Suprapubic skin (tissue), 4 donors: ENCODE results near the gene EEFSEC. TPM values are rescaled to one million over a fixed set of nuclear protein-coding genes. Genes with fewer than 3 reads are reported as not detected.

ENCODE experiments used
- DNase-seq, 2 donors: peaks; one replicate each; pipeline ENCODE4 v3.0.0-alpha.2; 2019; ENCODE audit warnings: low spot score in 2 of 2
- H3K27ac ChIP-seq: fragments of 200-600 bp; sonication (generic); one replicate; pipeline ENCODE4 v1.5.1; 2019
- H3K27me3 ChIP-seq: fragments of 200-600 bp; sonication (generic); one replicate; pipeline ENCODE4 v1.5.1; 2019
- H3K36me3 ChIP-seq: fragments of 200-600 bp; sonication (generic); one replicate; pipeline ENCODE4 v1.5.1; 2019
- H3K4me1 ChIP-seq: fragments of 200-600 bp; sonication (generic); one replicate; pipeline ENCODE4 v1.5.1; 2019
- H3K4me3 ChIP-seq: fragments of 200-600 bp; sonication (generic); one replicate; pipeline ENCODE4 v1.5.1; 2019; ENCODE audit warnings: mild to moderate bottlenecking
- H3K9me3 ChIP-seq: fragments of 200-600 bp; sonication (generic); one replicate; pipeline ENCODE4 v1.5.1; 2019
- CTCF ChIP-seq, 2 donors: fragments of 200-600 bp in 1 of 2; fragments of 450-650 bp in 1 of 2; sonication (generic) in 1 of 2; IDR thresholded peaks; one replicate each; pipeline ENCODE4 v1.5.1; 2016 to 2019; ENCODE audit warnings: antibody characterized with exemption in 2 of 2, mild to moderate bottlenecking in 1 of 2, moderate library complexity in 1 of 2
- EP300 ChIP-seq: sonication (generic); formaldehyde crosslinking; IDR thresholded peaks from one replicate; pipeline ENCODE4 v1.6.1; 2017; ENCODE audit warnings: antibody characterized with exemption
- POLR2A ChIP-seq, 2 donors: fragments of 450-650 bp; IDR thresholded peaks; one replicate each; pipeline ENCODE4 v1.6.1; 2017; ENCODE audit warnings: antibody characterized with exemption in 2 of 2, mild to moderate bottlenecking in 2 of 2, moderate library complexity in 2 of 2
- POLR2AphosphoS5 ChIP-seq, 3 donors: sonication (generic); formaldehyde crosslinking; IDR thresholded peaks; one replicate each; pipeline ENCODE4 v1.6.1; 2017; ENCODE audit warnings: antibody characterized with exemption in 3 of 3
- WGBS: methylation state at CpG from one replicate; pipeline ENCODE4 v1.1.5; 2018; 5-methylcytosine and 5-hydroxymethylcytosine counted together
- total RNA-seq, 4 donors: library from RNA; depleted of rRNA; stranded (reverse); fragments of >200 nt; gene quantifications; one replicate each; pipeline ENCODE4 v1.1.0, GENCODE V29; 2016

Gene EEFSEC
- total RNA-seq, 4 donors from 2014 or later = 14.3 to 19.4 (median 16.7) TPM

- Histone ChIP-seq H3K4me3 (no peak overlapping the region), H3K27me3 (no peaks in the 10 kb centered on the region), H3K27ac (no peak overlapping the region), H3K9me3 (no peaks in the 10 kb centered on the region), H3K4me1 (no peaks in the 10 kb centered on the region), H3K36me3 (no peaks in the 10 kb centered on the region)
- 91% methylated on average over 11 of the region's 11 CpGs for WGBS
- no peak for DNase-seq
- TF ChIP-seq CTCF (IDR thresholded peaks at IDR 0.05) = no peak
- TF ChIP-seq POLR2A (IDR thresholded peaks at IDR 0.05) = no peak
- no peak for TF ChIP-seq POLR2AphosphoS5 (IDR thresholded peaks at IDR 0.05)
- TF ChIP-seq EP300 = no peak
These were observed 249.0 kb downstream of the EEFSEC start for GRCh38 chr3:128402319-128402718.

- WGBS = 68% methylated on average over 6 of the region's 6 CpGs
- no peak overlapping the region for H3K4me3 ChIP-seq
- H3K27me3 ChIP-seq = no peaks in the 10 kb centered on the region
- H3K9me3 ChIP-seq = no peaks in the 10 kb centered on the region
- no peaks in the 10 kb centered on the region for H3K4me1 ChIP-seq
- no peak overlapping the region for H3K27ac ChIP-seq
- H3K36me3 ChIP-seq = no peaks in the 10 kb centered on the region
- TF ChIP-seq CTCF (IDR thresholded peaks at IDR 0.05) (no peak), POLR2A (IDR thresholded peaks at IDR 0.05) (no peak), POLR2AphosphoS5 (IDR thresholded peaks at IDR 0.05) (no peak), EP300 (no peak)
- no peak for DNase-seq
These were observed 249.7 kb downstream of the EEFSEC start for GRCh38 chr3:128402998-128403397.

- Histone ChIP-seq H3K27ac (no peak overlapping the region), H3K9me3 (no peaks in the 10 kb centered on the region), H3K4me1 (peaks cover 5% of the 10 kb centered on the region), H3K27me3 (no peaks in the 10 kb centered on the region), H3K4me3 (no peak overlapping the region), H3K36me3 (no peaks in the 10 kb centered on the region)
- no peak for TF ChIP-seq POLR2AphosphoS5 (IDR thresholded peaks at IDR 0.05)
- no peak for DNase-seq
- 85% methylated on average over 10 of the region's 23 CpGs for WGBS
These were observed 251.2 kb downstream of the EEFSEC start for GRCh38 chr3:128404276-128405068.

GRCh38 chr3:128405554-128406277 is 252.4 kb downstream of the EEFSEC start:
- DNase-seq = no peak
- TF ChIP-seq EP300 (no peak), CTCF (IDR thresholded peaks at IDR 0.05) (no peak), POLR2AphosphoS5 (IDR thresholded peaks at IDR 0.05) (no peak), POLR2A (IDR thresholded peaks at IDR 0.05) (no peak)
- no peak overlapping the region for H3K27ac ChIP-seq
- H3K9me3 ChIP-seq = no peaks in the 10 kb centered on the region
- H3K4me1 ChIP-seq = peaks cover 5% of the 10 kb centered on the region
- 87% methylated on average over 5 of the region's 8 CpGs for WGBS
- H3K36me3 ChIP-seq = no peaks in the 10 kb centered on the region
- H3K27me3 ChIP-seq = no peaks in the 10 kb centered on the region
- H3K4me3 ChIP-seq = no peak overlapping the region

GRCh38 chr3:128407247-128407646 is 254.0 kb downstream of the EEFSEC start:
- DNase-seq = no peak
- Histone ChIP-seq H3K9me3 (no peaks in the 10 kb centered on the region), H3K27me3 (no peaks in the 10 kb centered on the region), H3K4me1 (peaks cover 5% of the 10 kb centered on the region), H3K27ac (no peak overlapping the region), H3K4me3 (no peak overlapping the region), H3K36me3 (no peaks in the 10 kb centered on the region)
- TF ChIP-seq POLR2AphosphoS5 (IDR thresholded peaks at IDR 0.05) = no peak
- no peak for TF ChIP-seq EP300
- no peak for TF ChIP-seq POLR2A (IDR thresholded peaks at IDR 0.05)
- TF ChIP-seq CTCF (IDR thresholded peaks at IDR 0.05) = no peak
- WGBS = 78% methylated on average over 5 of the region's 7 CpGs
